ENCODE measurements around the gene ADGRF4.

The ADGRF4 gene

DNA sequence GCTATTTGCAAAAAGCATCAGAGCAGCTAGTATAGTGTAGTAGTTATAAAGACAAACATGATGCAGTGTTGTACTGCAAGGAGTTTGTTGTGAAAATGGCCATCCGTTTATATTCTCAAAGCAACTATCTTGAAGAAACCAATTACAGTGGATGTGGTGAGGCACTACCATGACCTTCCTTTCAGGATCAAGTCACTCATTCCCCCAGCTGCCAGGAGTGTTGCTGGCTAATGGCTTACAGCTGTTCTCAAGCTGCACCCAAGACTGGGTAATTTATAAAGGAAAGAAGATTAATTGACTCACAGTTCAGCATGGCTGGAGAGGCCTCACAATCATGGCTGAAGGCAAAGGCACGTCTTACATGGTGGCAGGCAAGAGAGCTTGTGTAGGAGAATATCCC is 29.0 kb downstream of the ADGRF4 start:
- no peak for ATAC-seq (ENCODE audit: insufficient read depth, low read depth)
- no peaks in the 10 kb centered on the region for H3K79me2 ChIP-seq (ENCODE audit: insufficient read depth, low read length)
- no peaks in the 10 kb centered on the region for H3K9me3 ChIP-seq (ENCODE audit: insufficient read depth, low read length, severe bottlenecking)
- no peaks in the 10 kb centered on the region for H4K20me1 ChIP-seq (ENCODE audit: insufficient read depth, low read length)
- no peak overlapping the region for H3K4me2 ChIP-seq (ENCODE audit: insufficient read depth, low read length)
- H3K4me3 ChIP-seq (ENCODE audit: low read depth in 1 of 2, low read length in 2 of 2) = no peak overlapping the region
- no peak overlapping the region for H2AFZ ChIP-seq (ENCODE audit: low read depth, low read length)
- no peaks in the 10 kb centered on the region for H3K4me1 ChIP-seq (ENCODE audit: insufficient read depth, low read length)
- no peaks in the 10 kb centered on the region for H3K36me3 ChIP-seq (ENCODE audit: insufficient read depth, low read length)
- no peak for DNase-seq
- H3K27ac ChIP-seq (ENCODE audit: low read length) = no peak overlapping the region
- no peak for TF ChIP-seq EZH2 (IDR thresholded peaks at IDR 0.05; ENCODE audit: borderline replicate concordance, low read depth, low read length, severe bottlenecking)
- TF ChIP-seq CTCF (IDR thresholded peaks at IDR 0.05; ENCODE audit: borderline replicate concordance, extremely low read depth, low read length, poor library complexity, severe bottlenecking) = no peak
- no peaks in the 10 kb centered on the region for H3K27me3 ChIP-seq (ENCODE audit: insufficient read depth, low read length, poor library complexity)
- no peak overlapping the region for H3K9ac ChIP-seq (ENCODE audit: low read depth, low read length)

GRCh38 chr6:47729019-47729418 is 30.6 kb downstream of the ADGRF4 start:
- no peaks in the 10 kb centered on the region for H4K20me1 ChIP-seq (ENCODE audit: insufficient read depth, low read length)
- no peaks in the 10 kb centered on the region for H3K4me1 ChIP-seq (ENCODE audit: insufficient read depth, low read length)
- DNase-seq = no peak
- no peak overlapping the region for H3K27ac ChIP-seq (ENCODE audit: low read length)
- no peak for ATAC-seq (ENCODE audit: insufficient read depth, low read depth)
- no peak overlapping the region for H3K9ac ChIP-seq (ENCODE audit: low read depth, low read length)
- no peak overlapping the region for H3K4me2 ChIP-seq (ENCODE audit: insufficient read depth, low read length)
- H2AFZ ChIP-seq (ENCODE audit: low read depth, low read length) = no peak overlapping the region
- H3K27me3 ChIP-seq (ENCODE audit: insufficient read depth, low read length, poor library complexity) = no peaks in the 10 kb centered on the region
- no peaks in the 10 kb centered on the region for H3K36me3 ChIP-seq (ENCODE audit: insufficient read depth, low read length)
- H3K79me2 ChIP-seq (ENCODE audit: insufficient read depth, low read length) = no peaks in the 10 kb centered on the region
- TF ChIP-seq EZH2 (IDR thresholded peaks at IDR 0.05; ENCODE audit: borderline replicate concordance, low read depth, low read length, severe bottlenecking) (no peak), CTCF (IDR thresholded peaks at IDR 0.05; ENCODE audit: borderline replicate concordance, extremely low read depth, low read length, poor library complexity, severe bottlenecking) (no peak)
- no peak overlapping the region for H3K4me3 ChIP-seq (ENCODE audit: low read depth in 1 of 2, low read length in 2 of 2)
- no peaks in the 10 kb centered on the region for H3K9me3 ChIP-seq (ENCODE audit: insufficient read depth, low read length, severe bottlenecking)

DNA sequence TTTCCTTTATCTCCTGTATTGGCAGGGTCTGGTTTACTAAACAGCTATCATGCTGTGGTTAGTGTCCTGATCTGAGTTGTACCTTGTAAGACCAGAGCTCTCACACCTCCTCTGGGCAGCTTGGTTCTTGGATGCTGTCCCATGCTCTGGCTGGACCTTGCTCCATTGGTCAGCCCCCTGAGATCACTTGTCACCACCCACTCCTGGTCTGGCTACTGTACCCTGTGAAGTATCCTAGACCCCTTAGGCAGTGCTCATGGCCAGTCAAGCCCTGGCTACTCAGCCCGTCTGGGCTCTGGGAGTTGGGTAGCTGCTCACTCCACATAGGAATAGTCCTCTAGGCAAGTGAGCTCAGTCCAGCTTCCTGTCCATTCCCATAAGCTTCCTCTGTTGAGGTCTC is 31.1 kb downstream of the ADGRF4 start:
- Histone ChIP-seq H4K20me1 (ENCODE audit: insufficient read depth, low read length) (no peaks in the 10 kb centered on the region), H3K9me3 (ENCODE audit: insufficient read depth, low read length, severe bottlenecking) (no peaks in the 10 kb centered on the region), H3K4me2 (ENCODE audit: insufficient read depth, low read length) (no peak overlapping the region), H3K27ac (ENCODE audit: low read length) (no peak overlapping the region), H3K9ac (ENCODE audit: low read depth, low read length) (no peak overlapping the region), H3K4me1 (ENCODE audit: insufficient read depth, low read length) (no peaks in the 10 kb centered on the region), H3K4me3 (ENCODE audit: low read depth in 1 of 2, low read length in 2 of 2) (no peak overlapping the region), H3K36me3 (ENCODE audit: insufficient read depth, low read length) (no peaks in the 10 kb centered on the region), H2AFZ (ENCODE audit: low read depth, low read length) (no peak overlapping the region), H3K79me2 (ENCODE audit: insufficient read depth, low read length) (no peaks in the 10 kb centered on the region), H3K27me3 (ENCODE audit: insufficient read depth, low read length, poor library complexity) (no peaks in the 10 kb centered on the region)
- no peak for TF ChIP-seq CTCF (IDR thresholded peaks at IDR 0.05; ENCODE audit: borderline replicate concordance, extremely low read depth, low read length, poor library complexity, severe bottlenecking)
- no peak for TF ChIP-seq EZH2 (IDR thresholded peaks at IDR 0.05; ENCODE audit: borderline replicate concordance, low read depth, low read length, severe bottlenecking)
- DNase-seq = no peak
- ATAC-seq (ENCODE audit: insufficient read depth, low read depth) = no peak
